GM19397 (cell line): ENCODE data around the gene AIF1L.
"Not testable (repeated sequence)": the region's sequence is repeated elsewhere in the genome, so short reads cannot be mapped to it uniquely, and the experiment has no call there.

Experiments
- ATAC-seq: cut with Tn5 transposase; IDR thresholded peaks from one replicate; pipeline ENCODE4 v1.9.1; 2021; ENCODE audit warnings: mild to moderate bottlenecking, moderate library complexity; ENCODE audit not compliant: unreplicated experiment

The AIF1L gene

DNA sequence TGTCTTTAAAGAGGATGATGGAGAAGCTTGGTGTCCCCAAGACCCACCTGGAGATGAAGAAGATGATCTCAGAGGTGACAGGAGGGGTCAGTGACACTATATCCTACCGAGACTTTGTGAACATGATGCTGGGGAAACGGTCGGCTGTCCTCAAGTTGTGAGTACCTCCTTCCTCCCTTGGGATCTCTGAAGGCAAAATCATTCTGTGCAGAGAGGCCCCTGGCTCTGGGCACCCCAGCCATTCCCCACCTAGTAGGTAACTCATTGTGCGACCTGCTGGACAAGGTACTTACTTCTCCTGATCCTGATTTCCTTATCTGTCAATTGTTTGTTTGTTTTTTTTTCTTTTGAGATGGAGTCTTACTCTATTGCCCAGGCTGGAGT is 21.4 kb downstream of the AIF1L start:
- ATAC-seq: no peak

- no peak for ATAC-seq
Observed at GRCh38 chr9:131119600-131119999, 23.3 kb downstream of the AIF1L start.

- ATAC-seq: no peak
Observed at GRCh38 chr9:131120620-131121228, 24.4 kb downstream of the AIF1L start.

DNA sequence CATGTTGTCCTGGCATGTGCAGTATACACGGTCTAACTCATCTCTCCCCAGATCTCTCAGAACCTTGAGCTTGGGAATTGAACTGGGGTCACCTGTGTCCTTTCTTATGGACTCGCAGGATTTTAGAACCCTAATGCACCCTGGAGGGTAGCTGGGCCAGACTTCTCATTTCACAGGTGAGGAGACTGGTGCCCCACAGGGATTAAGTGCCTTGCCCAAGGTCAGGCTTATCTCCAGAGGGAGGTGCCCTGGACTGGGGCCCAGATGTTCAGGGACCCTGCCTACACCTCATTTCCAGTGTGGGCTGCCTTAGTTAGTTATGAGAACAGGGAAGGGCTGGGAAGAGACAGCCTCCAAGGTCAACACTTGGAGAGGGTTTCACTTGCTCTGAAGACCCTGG is 25.0 kb downstream of the AIF1L start:
- ATAC-seq: no peak

- no peak for ATAC-seq
Observed at GRCh38 chr9:131122158-131122557, 25.8 kb downstream of the AIF1L start.

- ATAC-seq: peak; percentile 6
Observed at GRCh38 chr9:131125038-131125287, 28.6 kb downstream of the AIF1L start.

DNA sequence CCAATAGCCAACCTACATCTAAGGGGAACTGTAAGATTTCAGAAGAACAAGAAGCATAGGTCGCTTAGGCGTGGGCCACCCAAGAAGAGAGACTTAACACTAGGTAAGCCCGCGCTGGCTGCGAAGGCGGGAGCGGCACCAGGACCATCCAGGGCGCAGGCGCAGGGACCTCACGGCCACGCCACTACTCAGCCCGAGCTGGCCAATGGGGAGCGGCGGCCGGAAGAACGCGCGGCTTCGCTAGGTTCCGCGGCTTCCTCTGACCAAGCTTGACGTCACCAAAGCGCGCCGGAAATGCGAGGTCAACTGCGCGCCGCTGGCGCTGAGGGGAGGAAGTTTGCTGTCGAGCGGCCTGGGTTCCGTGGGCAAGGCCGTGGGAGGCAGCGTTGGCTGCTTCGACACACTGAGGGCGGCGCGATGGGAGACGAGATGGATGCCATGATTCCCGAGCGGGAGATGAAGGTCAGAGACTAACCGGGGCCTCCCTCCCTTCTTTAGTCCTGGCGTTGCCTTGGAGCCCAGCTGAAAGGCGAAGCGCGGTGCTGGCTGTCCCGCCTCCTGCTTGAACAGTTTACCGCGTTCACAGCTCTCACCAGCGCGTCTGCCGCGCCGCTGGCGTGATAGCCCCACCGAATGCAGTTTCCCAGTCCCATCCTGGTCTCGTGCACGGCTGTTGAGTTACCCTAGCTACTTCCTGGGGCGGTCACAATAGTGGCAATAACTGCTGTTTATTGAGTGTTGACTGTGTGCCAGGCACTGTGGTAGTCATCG is 29.1 kb downstream of the AIF1L start, which contains the start of gene NUP214:
Gene NUP214, plus strand, starts transcription at position 299 of the 771 bp plus-strand sequence. Its CDS starts 119 bp downstream, at position 418.
- peak; percentile 95 for ATAC-seq

- ATAC-seq: no peak
Observed at GRCh38 chr9:131126059-131126426, 29.7 kb downstream of the AIF1L start.

GRCh38 chr9:131129183-131129582 is 32.9 kb downstream of the AIF1L start:
- ATAC-seq: no peak

- no peak for ATAC-seq
Observed at GRCh38 chr9:131138676-131139075, 42.3 kb downstream of the AIF1L start.

DNA sequence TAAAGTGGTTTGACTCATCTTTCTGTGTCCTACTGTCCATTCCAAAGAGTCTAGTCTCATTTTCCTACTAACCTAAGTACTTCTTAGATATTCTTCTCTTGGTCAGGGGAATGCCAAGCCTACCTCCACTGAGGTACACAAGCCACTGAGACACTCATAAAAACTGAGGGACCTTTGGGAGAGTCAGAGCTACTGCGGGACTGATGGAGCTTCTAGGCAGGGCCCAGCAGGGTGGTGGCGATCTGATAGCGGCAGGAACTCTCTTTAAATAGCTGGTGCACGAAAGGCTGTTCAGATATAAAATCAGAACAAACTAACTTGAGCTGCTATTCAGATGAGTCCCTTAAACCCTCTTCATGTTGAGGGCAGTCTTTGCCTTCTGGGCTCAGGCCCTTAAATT is 43.8 kb downstream of the AIF1L start:
- ATAC-seq: no peak

- no peak for ATAC-seq
Observed at GRCh38 chr9:131140550-131140949, 44.2 kb downstream of the AIF1L start.

GRCh38 chr9:131142160-131142559 is 45.8 kb downstream of the AIF1L start:
- ATAC-seq: no peak

DNA sequence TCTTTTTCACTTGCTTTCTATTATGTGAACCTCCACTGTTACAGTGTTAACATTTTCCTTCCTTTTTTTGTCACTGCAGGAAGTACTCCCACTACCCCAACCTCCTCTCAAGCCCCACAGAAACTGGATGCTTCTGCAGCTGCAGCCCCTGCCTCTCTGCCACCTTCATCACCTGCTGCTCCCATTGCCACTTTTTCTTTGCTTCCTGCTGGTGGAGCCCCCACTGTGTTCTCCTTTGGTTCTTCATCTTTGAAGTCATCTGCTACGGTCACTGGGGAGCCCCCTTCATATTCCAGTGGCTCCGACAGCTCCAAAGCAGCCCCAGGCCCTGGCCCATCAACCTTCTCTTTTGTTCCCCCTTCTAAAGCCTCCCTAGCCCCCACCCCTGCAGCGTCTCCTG is 47.9 kb downstream of the AIF1L start:
- ATAC-seq: no peak

DNA sequence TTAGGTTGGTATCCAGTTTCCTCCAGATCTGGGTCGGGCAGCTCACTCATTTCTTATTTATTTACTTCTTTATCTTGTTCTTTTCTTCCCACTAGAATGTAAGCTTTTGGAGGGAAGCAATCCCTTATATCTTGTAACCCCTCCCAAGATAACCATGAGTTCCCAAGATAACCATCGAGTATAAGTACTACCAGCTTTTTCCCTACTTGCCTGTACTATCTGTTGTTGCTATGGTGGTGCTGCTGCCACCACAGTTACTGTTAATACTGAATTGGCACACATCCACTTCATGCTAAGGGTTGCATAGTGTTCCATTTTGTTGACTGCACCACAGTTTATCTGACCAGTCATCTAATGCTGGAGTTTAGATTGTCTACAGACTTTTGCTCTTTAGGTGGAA is 48.9 kb downstream of the AIF1L start:
- ATAC-seq: no peak

- no peak for ATAC-seq
Observed at GRCh38 chr9:131146186-131146585, 49.9 kb downstream of the AIF1L start.

- no peak for ATAC-seq
Observed at GRCh38 chr9:131148276-131148675, 51.9 kb downstream of the AIF1L start.

DNA sequence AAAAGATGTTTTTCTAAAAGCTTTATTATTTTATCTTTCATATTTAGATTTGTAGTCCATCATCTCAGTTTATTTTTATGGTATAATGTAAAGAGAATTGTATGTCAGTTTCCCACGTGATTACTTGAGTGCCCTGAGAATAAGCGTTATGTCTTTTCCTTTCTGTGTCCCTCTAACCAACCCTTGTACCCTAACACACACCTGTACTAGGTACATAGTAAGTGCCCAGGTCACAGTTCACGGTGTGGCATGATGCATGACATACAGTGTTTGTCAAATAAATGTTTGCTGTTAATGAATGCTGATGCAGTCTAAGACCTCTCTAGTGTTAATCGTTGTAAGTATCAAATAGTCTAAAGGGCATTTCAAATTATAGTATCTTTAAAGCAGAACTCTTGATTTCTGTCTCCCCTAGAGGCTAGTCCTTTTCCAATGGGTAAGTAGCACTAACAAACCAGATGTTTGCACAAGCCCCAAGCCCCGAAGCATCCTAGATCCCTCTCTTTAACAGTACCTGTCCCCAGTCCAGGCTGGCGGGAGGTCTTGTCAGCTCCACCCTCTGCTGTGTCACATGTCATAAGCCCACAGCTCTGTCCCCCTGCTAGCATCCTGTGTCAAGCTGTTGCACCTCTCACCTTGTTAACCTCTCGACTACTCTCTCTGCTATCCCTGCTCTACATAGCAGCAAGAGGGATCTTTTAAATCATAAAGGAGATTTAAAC is 52.8 kb downstream of the AIF1L start:
- ATAC-seq: no peak

DNA sequence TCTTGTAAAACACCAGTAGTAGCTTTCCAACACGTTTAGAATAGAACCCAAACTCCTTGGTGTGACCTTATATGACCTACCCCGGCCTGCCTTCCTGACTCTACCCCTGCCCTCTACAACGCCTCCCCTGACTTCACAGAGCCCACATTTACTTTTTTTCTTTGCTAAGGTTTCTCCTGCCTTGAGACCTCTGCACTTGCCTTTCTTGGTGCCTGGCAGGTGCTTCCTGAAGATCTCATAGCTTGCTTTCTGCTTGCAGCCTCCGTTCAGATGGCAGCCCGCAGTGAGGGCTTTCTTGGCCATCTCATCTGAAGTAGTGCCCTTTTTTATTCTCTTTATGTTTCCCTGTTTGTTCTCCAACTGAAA is 53.3 kb downstream of the AIF1L start:
- no peak for ATAC-seq

GRCh38 chr9:131153595-131153994 is 57.3 kb downstream of the AIF1L start:
- no peak for ATAC-seq

GRCh38 chr9:131158673-131159072 is 62.3 kb downstream of the AIF1L start:
- not testable (repeated sequence) for ATAC-seq

- no peak for ATAC-seq
Observed at GRCh38 chr9:131160416-131161112, 64.2 kb downstream of the AIF1L start.
